Nephron progenitor cell (in vitro differentiated cells): ENCODE results near the gene NOD1.

Experiments used
- DNase-seq: peaks from one replicate; pipeline ENCODE4 v3.0.0; 2021
- H3K27ac Mint-ChIP-seq: 2 replicates; pipeline ENCODE4 v1.8.0; 2021; ENCODE audit warnings: mild to moderate bottlenecking, moderate library complexity, mixed read lengths
- H3K27me3 Mint-ChIP-seq: 2 replicates; pipeline ENCODE4 v1.8.0; 2021; ENCODE audit warnings: mild to moderate bottlenecking, low read depth, mixed read lengths; ENCODE audit not compliant: poor library complexity
- H3K36me3 Mint-ChIP-seq: 2 replicates; pipeline ENCODE4 v1.8.0; 2021; ENCODE audit warnings: low read depth, mixed read lengths
- H3K4me1 Mint-ChIP-seq: 2 replicates; pipeline ENCODE4 v1.8.0; 2021; ENCODE audit warnings: mixed read lengths
- H3K4me3 Mint-ChIP-seq: 2 replicates; pipeline ENCODE4 v1.8.0; 2021; ENCODE audit warnings: mild to moderate bottlenecking, moderate library complexity, mixed read lengths
- H3K9me3 Mint-ChIP-seq: 2 replicates; pipeline ENCODE4 v1.8.0; 2021; ENCODE audit warnings: mild to moderate bottlenecking, moderate library complexity, mixed read lengths
- TF ChIP-seq, protein P1 (sequence below): fragments of 200-600 bp; sonication (generic); IDR thresholded peaks from 2 replicates; pipeline ENCODE4 v1.5.0; 2021; ENCODE audit warnings: antibody characterized with exemption

The NOD1 gene

DNA sequence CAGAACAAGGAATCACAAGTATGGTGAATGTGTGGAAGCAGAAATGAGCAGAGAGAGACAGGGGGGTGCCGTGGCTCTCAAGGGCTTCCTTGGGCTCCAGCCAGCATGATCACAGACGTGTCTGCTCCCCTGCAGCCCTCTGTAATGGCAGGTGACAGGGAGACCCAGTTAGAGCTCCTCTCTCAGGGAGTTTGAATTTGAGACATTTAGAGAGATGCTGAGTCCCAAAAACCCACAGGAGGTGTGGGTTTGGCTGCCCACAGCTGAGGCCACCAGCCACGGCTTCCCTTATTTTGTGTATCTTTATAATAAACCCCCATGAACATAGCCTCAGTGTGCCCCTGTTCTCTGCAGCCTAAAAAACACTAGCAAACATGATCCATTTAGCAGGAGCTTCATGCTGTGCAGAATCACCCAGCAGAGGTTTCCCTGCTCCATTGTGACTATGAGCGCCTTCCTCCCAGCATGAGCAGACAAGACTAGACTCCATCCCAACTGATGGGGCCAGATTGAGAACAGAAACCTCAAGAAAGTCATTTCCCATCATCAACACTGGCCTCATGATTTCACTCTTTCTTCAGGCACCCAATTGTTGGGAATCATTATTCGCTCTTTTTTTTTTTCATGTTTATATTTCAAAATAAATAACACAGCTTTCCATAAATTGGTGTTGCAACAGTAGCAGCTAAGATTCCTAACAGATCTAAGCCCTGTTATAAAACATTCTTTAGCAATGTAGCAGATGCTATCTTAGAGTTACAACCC lies 13.4 kb downstream of the NOD1 start:
- TF ChIP-seq, protein P1, sequence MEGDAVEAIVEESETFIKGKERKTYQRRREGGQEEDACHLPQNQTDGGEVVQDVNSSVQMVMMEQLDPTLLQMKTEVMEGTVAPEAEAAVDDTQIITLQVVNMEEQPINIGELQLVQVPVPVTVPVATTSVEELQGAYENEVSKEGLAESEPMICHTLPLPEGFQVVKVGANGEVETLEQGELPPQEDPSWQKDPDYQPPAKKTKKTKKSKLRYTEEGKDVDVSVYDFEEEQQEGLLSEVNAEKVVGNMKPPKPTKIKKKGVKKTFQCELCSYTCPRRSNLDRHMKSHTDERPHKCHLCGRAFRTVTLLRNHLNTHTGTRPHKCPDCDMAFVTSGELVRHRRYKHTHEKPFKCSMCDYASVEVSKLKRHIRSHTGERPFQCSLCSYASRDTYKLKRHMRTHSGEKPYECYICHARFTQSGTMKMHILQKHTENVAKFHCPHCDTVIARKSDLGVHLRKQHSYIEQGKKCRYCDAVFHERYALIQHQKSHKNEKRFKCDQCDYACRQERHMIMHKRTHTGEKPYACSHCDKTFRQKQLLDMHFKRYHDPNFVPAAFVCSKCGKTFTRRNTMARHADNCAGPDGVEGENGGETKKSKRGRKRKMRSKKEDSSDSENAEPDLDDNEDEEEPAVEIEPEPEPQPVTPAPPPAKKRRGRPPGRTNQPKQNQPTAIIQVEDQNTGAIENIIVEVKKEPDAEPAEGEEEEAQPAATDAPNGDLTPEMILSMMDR = no peak
- H3K4me3 Mint-ChIP-seq = no peak overlapping the region
- peaks cover 6% of the 10 kb centered on the region for H3K36me3 Mint-ChIP-seq
- DNase-seq = no peak
- H3K9me3 Mint-ChIP-seq = no peaks in the 10 kb centered on the region
- peaks cover 41% of the 10 kb centered on the region for H3K4me1 Mint-ChIP-seq
- H3K27ac Mint-ChIP-seq = no peak overlapping the region
- H3K27me3 Mint-ChIP-seq = peaks cover 8% of the 10 kb centered on the region

DNA sequence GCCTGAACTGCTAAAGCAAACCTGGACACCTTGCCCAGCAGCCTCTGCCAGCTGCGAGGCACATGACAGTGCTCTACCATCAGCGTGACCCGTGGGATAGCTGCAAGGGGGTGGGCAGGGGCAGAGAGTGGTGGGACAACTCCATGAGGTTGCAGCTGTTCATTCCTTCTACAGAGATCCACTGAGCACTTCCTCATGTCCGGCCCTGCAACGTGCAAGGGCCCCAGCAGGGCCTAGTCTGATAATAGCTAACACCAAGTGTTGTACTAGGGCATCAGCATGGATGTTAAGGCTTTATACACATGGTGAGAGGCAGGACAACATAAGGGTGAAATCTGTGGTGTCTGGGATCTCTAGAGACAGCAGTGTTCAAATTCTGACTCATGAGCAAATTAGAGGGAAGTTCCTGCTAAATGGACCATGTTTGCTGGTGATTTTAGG lies 14.3 kb downstream of the NOD1 start:
- no peak overlapping the region for H3K27ac Mint-ChIP-seq
- TF ChIP-seq, protein P1 = no peak
- H3K36me3 Mint-ChIP-seq = peaks cover 6% of the 10 kb centered on the region
- no peak for DNase-seq
- H3K4me3 Mint-ChIP-seq = no peak overlapping the region
- no peaks in the 10 kb centered on the region for H3K9me3 Mint-ChIP-seq
- peaks cover 6% of the 10 kb centered on the region for H3K27me3 Mint-ChIP-seq
- H3K4me1 Mint-ChIP-seq = peaks cover 41% of the 10 kb centered on the region

DNA sequence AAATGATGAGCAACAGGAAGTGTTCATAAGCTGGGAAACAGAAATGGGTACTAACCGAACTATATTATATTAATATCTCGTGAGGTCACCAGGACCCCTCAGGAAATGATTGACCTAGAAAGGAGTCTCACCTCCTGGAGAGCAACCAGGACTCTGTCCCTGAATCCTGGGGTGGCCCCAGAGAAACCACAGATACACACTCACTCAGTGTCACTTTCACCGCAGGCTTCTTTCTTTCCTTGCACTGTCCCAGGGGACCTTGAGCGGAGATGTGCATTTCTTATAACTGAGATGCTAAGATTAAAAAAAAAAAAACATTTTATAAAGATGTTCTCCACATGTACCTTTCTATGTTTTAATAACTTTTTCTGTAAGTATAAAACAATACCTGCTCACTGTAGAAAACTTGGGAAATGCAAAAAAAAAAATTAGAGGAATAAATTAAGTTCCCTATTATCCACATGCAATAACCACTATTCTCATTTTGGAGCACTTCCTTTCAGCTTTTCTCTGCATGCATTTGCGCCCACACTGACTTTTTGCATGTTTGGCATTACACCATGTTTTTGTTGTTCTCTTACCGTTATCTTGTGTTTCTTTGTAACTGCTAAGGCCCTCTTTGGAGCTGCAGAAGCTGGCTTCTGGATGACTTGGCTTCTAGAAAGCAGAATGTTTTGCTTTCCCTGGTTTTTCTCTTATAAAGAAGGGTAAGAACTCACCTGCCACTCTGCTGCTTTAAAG lies 15.0 kb downstream of the NOD1 start:
- Mint-ChIP-seq H3K27ac (no peak overlapping the region), H3K9me3 (no peaks in the 10 kb centered on the region), H3K36me3 (peaks cover 6% of the 10 kb centered on the region), H3K27me3 (peaks cover 6% of the 10 kb centered on the region), H3K4me1 (peaks cover 38% of the 10 kb centered on the region), H3K4me3 (no peak overlapping the region)
- no peak for DNase-seq
- TF ChIP-seq, protein P1 = no peak

DNA sequence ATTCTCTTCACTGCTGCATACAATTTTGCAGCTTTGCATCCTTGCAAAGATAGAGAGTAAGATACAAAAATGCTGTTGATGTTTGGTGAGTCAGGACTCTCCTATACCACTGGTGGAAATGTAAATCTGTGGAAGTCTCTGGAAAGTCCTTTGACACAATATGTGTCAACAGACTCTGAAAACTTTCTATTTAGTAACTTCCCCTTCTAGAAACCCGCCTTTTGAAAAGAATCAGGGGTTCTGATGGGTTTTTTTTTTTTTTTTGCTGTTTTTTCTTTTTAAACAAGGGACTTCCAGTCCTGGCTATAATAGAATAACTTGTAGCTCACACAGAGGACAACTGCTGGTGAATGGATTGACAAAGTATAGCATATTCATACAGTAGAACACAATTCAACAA lies 16.4 kb downstream of the NOD1 start:
- H3K4me3 Mint-ChIP-seq = no peak overlapping the region
- peaks cover 6% of the 10 kb centered on the region for H3K27me3 Mint-ChIP-seq

DNA sequence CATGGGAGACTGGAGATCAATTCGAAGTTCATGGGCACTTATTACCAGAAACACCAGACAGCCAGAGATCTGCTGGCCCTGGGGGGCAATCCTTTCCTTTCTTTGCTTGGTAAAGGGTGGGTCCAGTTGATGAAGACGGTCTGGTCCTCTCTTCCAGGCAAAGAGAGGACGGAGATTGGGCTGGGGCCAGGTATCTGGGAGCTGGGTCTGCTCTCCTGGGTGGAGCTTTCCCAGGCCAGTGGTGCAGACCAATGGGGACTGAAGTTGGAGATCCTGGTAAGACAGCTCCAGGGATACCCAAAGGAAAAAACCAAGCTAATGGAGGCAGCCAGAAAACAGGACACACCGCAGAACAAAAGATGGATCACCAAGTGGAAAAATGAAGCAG lies 18.3 kb downstream of the NOD1 start:
- Mint-ChIP-seq H3K36me3 (peaks cover 10% of the 10 kb centered on the region), H3K27me3 (peaks cover under 1% of the 10 kb centered on the region), H3K27ac (no peak overlapping the region), H3K9me3 (no peaks in the 10 kb centered on the region), H3K4me1 (peaks cover 41% of the 10 kb centered on the region), H3K4me3 (no peak overlapping the region)
- no peak for DNase-seq
- TF ChIP-seq, protein P1 = no peak

More for the DNA sequence above, 16.4 kb downstream of the NOD1 start:
- Mint-ChIP-seq H3K36me3 (peaks cover 10% of the 10 kb centered on the region), H3K27ac (no peak overlapping the region), H3K4me1 (peaks cover 50% of the 10 kb centered on the region), H3K9me3 (no peaks in the 10 kb centered on the region)
- TF ChIP-seq, protein P1 = no peak
- DNase-seq = no peak
